Astrocyte of the cerebellum (primary cell): ENCODE data around the gene TNFSF11.

Source experiments
- DNase-seq: peaks from one replicate; pipeline ENCODE4 v3.0.0-alpha.2; 2011; ENCODE audit warnings: low read depth
- H3K4me3 ChIP-seq: 2 replicates; pipeline ENCODE4 v1.5.1; 2011; ENCODE audit warnings: mild to moderate bottlenecking, low read depth, low read length, moderate library complexity
- CTCF ChIP-seq: IDR thresholded peaks from 2 replicates; pipeline ENCODE4 v1.5.1; 2012; ENCODE audit warnings: low read length, low read depth, moderate library complexity, mild to moderate bottlenecking; ENCODE audit errors: missing control alignments
- in situ Hi-C: cut with HindIII; loops from 2 replicates; pipeline ENCODE4 v1.10.0; 2017; ENCODE audit warnings: low sequenced_read_pairs

The TNFSF11 gene

GRCh38 chr13:42603571-42603970, 29.6 kb downstream of the TNFSF11 start:
- in situ Hi-C loops, result no loop called here
- no peak for DNase-seq
- TF ChIP-seq CTCF, result no peak
- no peak overlapping the region for H3K4me3 ChIP-seq

- no peak overlapping the region for H3K4me3 ChIP-seq
- in situ Hi-C loops, result no loop called here
- no peak for TF ChIP-seq CTCF
- DNase-seq, result no peak
Measured at GRCh38 chr13:42607546-42607945, 33.6 kb downstream of the TNFSF11 start.

GRCh38 chr13:42610649-42611048, 36.7 kb downstream of the TNFSF11 start:
- DNase-seq, result no peak
- TF ChIP-seq CTCF, result no peak
- no peak overlapping the region for H3K4me3 ChIP-seq
- in situ Hi-C loops, result no loop called here

GRCh38 chr13:42611086-42611779, 37.3 kb downstream of the TNFSF11 start:
- no peak for DNase-seq
- no peak for TF ChIP-seq CTCF

GRCh38 chr13:42612021-42612765, 38.2 kb downstream of the TNFSF11 start:
- H3K4me3 ChIP-seq, result no peak overlapping the region
- DNase-seq, result peak; percentile 36
- no peak for TF ChIP-seq CTCF
- in situ Hi-C loops, result no loop called here

More at GRCh38 chr13:42611086-42611779, 37.3 kb downstream of the TNFSF11 start:
- in situ Hi-C loops, result no loop called here
- no peak overlapping the region for H3K4me3 ChIP-seq

- no peak overlapping the region for H3K4me3 ChIP-seq
- in situ Hi-C loops, result no loop called here
- no peak for TF ChIP-seq CTCF
- no peak for DNase-seq
Measured at GRCh38 chr13:42614436-42615035, 40.6 kb downstream of the TNFSF11 start.
